Measurements from ENCODE around the gene FAM168A. TPM values are rescaled to one million over a fixed set of nuclear protein-coding genes. Genes with fewer than 3 reads are reported as not detected.

The FAM168A gene
- polyA plus RNA-seq, 4 donors = 5.4 to 18.8 (median 9.9) TPM

GRCh38 chr11:73367482-73368024 lies 230.4 kb downstream of the FAM168A start:
- 65 to 70% (median 69%) methylated on average over 17 to 20 of the region's 20 CpGs for WGBS, 3 donors
- no peak for DNase-seq
- FAIRE-seq = no peak
- no peak overlapping the region for H3K4me3 ChIP-seq (ENCODE audit: low read depth in 1 of 3, low read length in 3 of 3)
- H3K27ac ChIP-seq (ENCODE audit: low read depth in 1 of 3, low read length in 2 of 3) = no peak overlapping the region
- no peaks in the 10 kb centered on the region for H3K27me3 ChIP-seq (ENCODE audit: control insufficient read depth in 3 of 3, insufficient read depth in 3 of 3, low read length in 3 of 3)
- no peaks in the 10 kb centered on the region for H3K4me1 ChIP-seq (ENCODE audit: control insufficient read depth in 3 of 3, insufficient read depth in 2 of 3, low read depth in 1 of 3, low read length in 2 of 3)
- H3K36me3 ChIP-seq (ENCODE audit: control insufficient read depth in 3 of 3, insufficient read depth in 2 of 3, low read depth in 1 of 3, low read length in 3 of 3) = peaks cover 0 to 63% (median 0%) of the 10 kb centered on the region in 3 donors
- H3K9me3 ChIP-seq (ENCODE audit: control insufficient read depth in 2 of 2, insufficient read depth in 1 of 2, low read depth in 1 of 2, low read length in 1 of 2) = no peaks in the 10 kb centered on the region

GRCh38 chr11:73366953-73367352 lies 231.0 kb downstream of the FAM168A start:
- 53 to 69% (median 69%) methylated on average over 6 of the region's 6 CpGs for whole genome bisulfite sequencing, 3 donors
- Histone ChIP-seq H3K9me3 (ENCODE audit: control insufficient read depth in 2 of 2, insufficient read depth in 1 of 2, low read depth in 1 of 2, low read length in 1 of 2) (no peaks in the 10 kb centered on the region), H3K36me3 (ENCODE audit: control insufficient read depth in 3 of 3, insufficient read depth in 2 of 3, low read depth in 1 of 3, low read length in 3 of 3) (peaks cover 0 to 68% (median 0%) of the 10 kb centered on the region in 3 donors), H3K27ac (ENCODE audit: low read depth in 1 of 3, low read length in 2 of 3) (no peak overlapping the region), H3K4me1 (ENCODE audit: control insufficient read depth in 3 of 3, insufficient read depth in 2 of 3, low read depth in 1 of 3, low read length in 2 of 3) (no peaks in the 10 kb centered on the region), H3K4me3 (ENCODE audit: low read depth in 1 of 3, low read length in 3 of 3) (no peak overlapping the region), H3K27me3 (ENCODE audit: control insufficient read depth in 3 of 3, insufficient read depth in 3 of 3, low read length in 3 of 3) (no peaks in the 10 kb centered on the region)
- DNase-seq (peak in 1 of 2 donors; percentile 13), FAIRE-seq (no peak)

GRCh38 chr11:73366265-73366610 lies 231.7 kb downstream of the FAM168A start:
- H3K4me1 ChIP-seq (ENCODE audit: control insufficient read depth in 3 of 3, insufficient read depth in 2 of 3, low read depth in 1 of 3, low read length in 2 of 3) = no peaks in the 10 kb centered on the region
- no peak for FAIRE-seq
- peaks cover 0 to 73% (median 0%) of the 10 kb centered on the region in 3 donors for H3K36me3 ChIP-seq (ENCODE audit: control insufficient read depth in 3 of 3, insufficient read depth in 2 of 3, low read depth in 1 of 3, low read length in 3 of 3)
- H3K27ac ChIP-seq (ENCODE audit: low read depth in 1 of 3, low read length in 2 of 3) = peak overlapping the region in 1 of 3 donors; percentile 71
- H3K27me3 ChIP-seq (ENCODE audit: control insufficient read depth in 3 of 3, insufficient read depth in 3 of 3, low read length in 3 of 3) = no peaks in the 10 kb centered on the region
- DNase-seq = peak in 1 of 2 donors; percentile 16
- no peaks in the 10 kb centered on the region for H3K9me3 ChIP-seq (ENCODE audit: control insufficient read depth in 2 of 2, insufficient read depth in 1 of 2, low read depth in 1 of 2, low read length in 1 of 2)
- no peak overlapping the region for H3K4me3 ChIP-seq (ENCODE audit: low read depth in 1 of 3, low read length in 3 of 3)
- 60 to 86% (median 68%) methylated on average over 4 of the region's 4 CpGs for WGBS, 3 donors

GRCh38 chr11:73365352-73366264 lies 232.3 kb downstream of the FAM168A start:
- DNase-seq = no peak
- H3K36me3 ChIP-seq (ENCODE audit: control insufficient read depth in 3 of 3, insufficient read depth in 2 of 3, low read depth in 1 of 3, low read length in 3 of 3) = peaks cover 0 to 77% (median 0%) of the 10 kb centered on the region in 3 donors
- H3K4me1 ChIP-seq (ENCODE audit: control insufficient read depth in 3 of 3, insufficient read depth in 2 of 3, low read depth in 1 of 3, low read length in 2 of 3) = no peaks in the 10 kb centered on the region
- no peaks in the 10 kb centered on the region for H3K9me3 ChIP-seq (ENCODE audit: control insufficient read depth in 2 of 2, insufficient read depth in 1 of 2, low read depth in 1 of 2, low read length in 1 of 2)
- 84 to 87% (median 86%) methylated on average over 24 of the region's 24 CpGs for WGBS, 3 donors
- FAIRE-seq = no peak
- no peaks in the 10 kb centered on the region for H3K27me3 ChIP-seq (ENCODE audit: control insufficient read depth in 3 of 3, insufficient read depth in 3 of 3, low read length in 3 of 3)
- H3K4me3 ChIP-seq (ENCODE audit: low read depth in 1 of 3, low read length in 3 of 3) = no peak overlapping the region
- peak overlapping the region in 1 of 3 donors; percentile 61 for H3K27ac ChIP-seq (ENCODE audit: low read depth in 1 of 3, low read length in 2 of 3)

- Histone ChIP-seq H3K27ac (ENCODE audit: low read depth in 1 of 3, low read length in 2 of 3) (no peak overlapping the region), H3K9me3 (ENCODE audit: control insufficient read depth in 2 of 2, insufficient read depth in 1 of 2, low read depth in 1 of 2, low read length in 1 of 2) (no peaks in the 10 kb centered on the region), H3K4me3 (ENCODE audit: low read depth in 1 of 3, low read length in 3 of 3) (no peak overlapping the region), H3K4me1 (ENCODE audit: control insufficient read depth in 3 of 3, insufficient read depth in 2 of 3, low read depth in 1 of 3, low read length in 2 of 3) (no peaks in the 10 kb centered on the region), H3K36me3 (ENCODE audit: control insufficient read depth in 3 of 3, insufficient read depth in 2 of 3, low read depth in 1 of 3, low read length in 3 of 3) (peaks cover 0 to 85% (median 0%) of the 10 kb centered on the region in 3 donors), H3K27me3 (ENCODE audit: control insufficient read depth in 3 of 3, insufficient read depth in 3 of 3, low read length in 3 of 3) (no peaks in the 10 kb centered on the region)
- WGBS, 3 donors = 91 to 93% (median 92%) methylated on average over 9 of the region's 9 CpGs
- DNase-seq = no peak
- FAIRE-seq = no peak
Measured at GRCh38 chr11:73363147-73363546, 234.8 kb downstream of the FAM168A start.

GRCh38 chr11:73361953-73362776 lies 235.7 kb downstream of the FAM168A start:
- Histone ChIP-seq H3K9me3 (ENCODE audit: control insufficient read depth in 2 of 2, insufficient read depth in 1 of 2, low read depth in 1 of 2, low read length in 1 of 2) (no peaks in the 10 kb centered on the region), H3K27me3 (ENCODE audit: control insufficient read depth in 3 of 3, insufficient read depth in 3 of 3, low read length in 3 of 3) (no peaks in the 10 kb centered on the region), H3K36me3 (ENCODE audit: control insufficient read depth in 3 of 3, insufficient read depth in 2 of 3, low read depth in 1 of 3, low read length in 3 of 3) (peaks cover 0 to 86% (median 0%) of the 10 kb centered on the region in 3 donors), H3K27ac (ENCODE audit: low read depth in 1 of 3, low read length in 2 of 3) (no peak overlapping the region), H3K4me3 (ENCODE audit: low read depth in 1 of 3, low read length in 3 of 3) (no peak overlapping the region), H3K4me1 (ENCODE audit: control insufficient read depth in 3 of 3, insufficient read depth in 2 of 3, low read depth in 1 of 3, low read length in 2 of 3) (no peaks in the 10 kb centered on the region)
- DNase-seq (no peak), FAIRE-seq (no peak)
- 80 to 90% (median 88%) methylated on average over 53 to 70 of the region's 70 CpGs for WGBS, 3 donors

- no peak for FAIRE-seq
Measured at GRCh38 chr11:73360743-73361369, 237.1 kb downstream of the FAM168A start.

More at GRCh38 chr11:73360743-73361369, 237.1 kb downstream of the FAM168A start:
- no peak for DNase-seq
- Histone ChIP-seq H3K27ac (ENCODE audit: low read depth in 1 of 3, low read length in 2 of 3) (no peak overlapping the region), H3K4me1 (ENCODE audit: control insufficient read depth in 3 of 3, insufficient read depth in 2 of 3, low read depth in 1 of 3, low read length in 2 of 3) (no peaks in the 10 kb centered on the region), H3K36me3 (ENCODE audit: control insufficient read depth in 3 of 3, insufficient read depth in 2 of 3, low read depth in 1 of 3, low read length in 3 of 3) (peaks cover 0 to 94% (median 0%) of the 10 kb centered on the region in 3 donors), H3K27me3 (ENCODE audit: control insufficient read depth in 3 of 3, insufficient read depth in 3 of 3, low read length in 3 of 3) (no peaks in the 10 kb centered on the region), H3K9me3 (ENCODE audit: control insufficient read depth in 2 of 2, insufficient read depth in 1 of 2, low read depth in 1 of 2, low read length in 1 of 2) (no peaks in the 10 kb centered on the region), H3K4me3 (ENCODE audit: low read depth in 1 of 3, low read length in 3 of 3) (no peak overlapping the region)
- 84 to 92% (median 89%) methylated on average over 8 of the region's 8 CpGs for WGBS, 3 donors

All from small intestine (tissue), 7 donors.